ENCODE data around the gene GFOD2.

GRCh38 chr16:67632415-67633172 lies 86.5 kb downstream of the GFOD2 start:
- no peak for TF ChIP-seq POLR2AphosphoS5 (IDR thresholded peaks at IDR 0.05; ENCODE audit: low read depth)
- TF ChIP-seq CTCF (conservative IDR thresholded peaks at IDR 0.05; ENCODE audit: low read depth in 2 of 2) = no peak

All from GM23338 (cell line).